Measurements from ENCODE around the gene SEC22B.
"Not testable (repeated sequence)": the region's sequence is repeated elsewhere in the genome, so short reads cannot be mapped to it uniquely, and the experiment has no call there.

Gene SEC22B

DNA sequence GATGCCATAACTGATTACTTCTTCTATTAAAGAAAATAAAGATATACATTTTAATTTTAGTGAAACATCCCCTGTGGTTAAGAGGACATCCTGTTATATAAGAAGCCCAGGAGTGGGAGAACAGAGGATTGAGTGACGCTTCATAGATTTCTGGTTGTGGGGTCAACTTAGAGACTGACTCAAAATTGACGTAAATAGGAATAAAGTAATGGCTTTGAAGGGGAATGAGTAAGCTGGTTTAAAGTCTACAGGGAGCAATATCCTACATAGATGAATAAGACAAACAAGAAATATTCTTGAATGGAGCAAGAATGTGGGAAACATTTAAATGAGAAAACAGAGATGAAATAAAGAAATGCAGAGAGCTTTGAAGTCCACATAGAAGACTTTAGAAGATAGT lies 60.2 kb downstream of the SEC22B start:
- not testable (repeated sequence) for DNase-seq (ENCODE audit: low spot score)

GRCh38 chr1:120113134-120113533 lies 63.2 kb downstream of the SEC22B start:
- not testable (repeated sequence) for DNase-seq (ENCODE audit: low spot score)

GRCh38 chr1:120112212-120112611 lies 64.1 kb downstream of the SEC22B start:
- not testable (repeated sequence) for DNase-seq (ENCODE audit: low spot score)

DNA sequence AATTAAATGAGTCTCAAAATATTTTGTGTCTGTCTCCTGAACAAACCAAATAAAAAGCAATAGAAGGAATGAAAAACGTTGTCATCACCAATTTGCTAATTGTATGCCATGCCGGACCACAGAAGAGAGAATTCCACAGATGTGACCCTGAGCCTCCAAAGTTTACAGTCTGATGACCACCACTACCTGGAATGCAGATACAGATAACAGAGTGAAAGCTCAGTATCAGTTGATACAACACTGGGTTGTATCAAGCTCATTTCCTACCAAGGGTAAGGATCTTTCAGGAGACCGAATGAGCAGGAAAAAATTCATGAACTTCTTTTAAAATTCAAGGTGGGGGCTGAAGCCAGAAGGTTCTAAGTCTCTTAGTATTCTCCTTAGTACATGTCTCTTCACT lies 64.5 kb downstream of the SEC22B start:
- DNase-seq (ENCODE audit: low spot score): not testable (repeated sequence)

DNA sequence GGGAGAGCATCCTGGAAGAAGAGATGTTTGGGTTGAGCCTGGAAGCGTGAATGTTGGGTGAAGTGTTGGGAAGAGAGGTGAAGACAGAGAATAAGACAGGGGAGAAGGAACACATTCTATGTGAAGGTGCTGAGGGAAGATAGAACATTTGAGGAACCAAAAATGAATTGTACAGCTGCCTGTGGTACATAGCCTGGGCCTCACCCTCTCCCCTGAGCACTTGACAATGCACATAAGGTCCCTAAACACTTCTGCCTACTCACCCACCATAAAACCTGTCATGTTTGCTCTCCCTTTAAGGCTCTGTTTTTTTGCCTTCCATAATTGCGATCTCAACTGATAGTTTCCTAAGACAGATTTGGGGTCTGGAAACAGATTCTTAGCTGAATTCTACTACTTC lies 65.3 kb downstream of the SEC22B start:
- not testable (repeated sequence) for DNase-seq (ENCODE audit: low spot score)

- not testable (repeated sequence) for DNase-seq (ENCODE audit: low spot score)
Measured at GRCh38 chr1:120109656-120110055, 66.7 kb downstream of the SEC22B start.

DNA sequence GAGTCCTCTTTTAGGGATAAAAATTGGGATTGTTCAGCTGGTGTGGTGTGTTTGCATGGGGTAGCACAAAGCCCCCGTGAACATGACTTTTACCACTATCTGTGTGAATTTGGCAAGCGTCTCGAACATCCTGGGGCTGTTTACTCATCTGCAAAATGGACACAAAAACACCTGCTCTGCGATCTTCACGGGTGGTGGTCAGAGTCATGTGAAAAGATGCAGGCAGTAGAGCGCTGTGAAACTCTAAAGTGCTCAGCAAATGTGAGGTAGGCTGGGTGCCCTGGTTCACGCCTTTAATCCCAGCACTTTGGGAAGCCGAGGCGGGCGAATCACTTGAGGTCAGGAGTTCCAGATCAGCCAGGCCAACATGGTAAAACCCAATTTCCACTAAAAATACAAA lies 67.1 kb downstream of the SEC22B start:
- not testable (repeated sequence) for DNase-seq (ENCODE audit: low spot score)

GRCh38 chr1:120105288-120105687 lies 71.0 kb downstream of the SEC22B start:
- DNase-seq (ENCODE audit: low spot score): not testable (repeated sequence)

GRCh38 chr1:120103768-120104167 lies 72.6 kb downstream of the SEC22B start:
- DNase-seq (ENCODE audit: low spot score): not testable (repeated sequence)

- not testable (repeated sequence) for DNase-seq (ENCODE audit: low spot score)
Measured at GRCh38 chr1:120101593-120101992, 74.7 kb downstream of the SEC22B start.

All from HuH-7 (cell line).